HepG2 (cell line): ENCODE results near the gene ABCB6. TPM values are rescaled to one million over a fixed set of nuclear protein-coding genes. Genes with fewer than 3 reads are reported as not detected.

ENCODE experiments used
- CBFB ChIP-seq: sonication (generic); formaldehyde crosslinking; IDR thresholded peaks from 2 replicates; pipeline ENCODE4 v1.4.0; 2020; ENCODE audit warnings: missing genetic modification reagents
- CHD4 ChIP-seq: fragments of 200-600 bp; sonication (generic); IDR thresholded peaks from 2 replicates; pipeline ENCODE4 v1.7.0; 2017; ENCODE audit warnings: mild to moderate bottlenecking, low read length, borderline replicate concordance
- ERF ChIP-seq: IDR thresholded peaks from 2 replicates; pipeline ENCODE4 v1.6.1; 2018; ENCODE audit warnings: missing biosample characterization, missing genetic modification reagents
- HHEX ChIP-seq: IDR thresholded peaks from 2 replicates; pipeline ENCODE4 v1.6.1; 2016; ENCODE audit warnings: control low read depth
- KAT8 ChIP-seq: IDR thresholded peaks from 2 replicates; pipeline ENCODE4 v1.6.1; 2016; ENCODE audit warnings: missing genetic modification reagents, missing compliant biosample characterization
- KLF9 ChIP-seq: IDR thresholded peaks from 2 replicates; pipeline ENCODE4 v1.6.1; 2016; ENCODE audit warnings: low read depth
- MBD4 ChIP-seq: IDR thresholded peaks from 2 replicates; pipeline ENCODE4 v1.6.1; 2012; ENCODE audit warnings: low read length, inconsistent platforms, borderline replicate concordance
- MEIS1 ChIP-seq: sonication (generic); formaldehyde crosslinking; IDR thresholded peaks from 2 replicates; pipeline ENCODE4 v1.9.0; 2021; ENCODE audit warnings: mild to moderate bottlenecking, missing genetic modification reagents, moderate library complexity, borderline replicate concordance
- ZBTB42 ChIP-seq: sonication (generic); formaldehyde crosslinking; IDR thresholded peaks from 2 replicates; pipeline ENCODE4 v1.5.0; 2020; ENCODE audit warnings: mild to moderate bottlenecking, missing genetic modification reagents
- ZFY ChIP-seq: sonication (generic); formaldehyde crosslinking; IDR thresholded peaks from 2 replicates; pipeline ENCODE4 v1.4.0; 2020; ENCODE audit warnings: missing genetic modification reagents
- ZKSCAN1 ChIP-seq: fragments of 150-350 bp; IDR thresholded peaks from 2 replicates; pipeline ENCODE4 v1.6.1; 2014; ENCODE audit warnings: low read length
- ZMAT3 ChIP-seq: sonication (generic); formaldehyde crosslinking; conservative IDR thresholded peaks from 2 replicates; pipeline ENCODE4 v1.7.0; 2021; ENCODE audit warnings: missing genetic modification reagents
- ZNF142 ChIP-seq: sonication (generic); formaldehyde crosslinking; IDR thresholded peaks from 2 replicates; pipeline ENCODE4 v1.4.0; 2020; ENCODE audit warnings: missing genetic modification reagents
- ZNF24 ChIP-seq: fragments of 450-650 bp; IDR thresholded peaks from 2 replicates; pipeline ENCODE4 v1.6.1; 2017; ENCODE audit warnings: antibody characterized with exemption, mild to moderate bottlenecking
- ZNF274 ChIP-seq: sonication (generic); formaldehyde crosslinking; IDR thresholded peaks from 2 replicates; pipeline ENCODE4 v1.5.1; 2020; ENCODE audit warnings: mild to moderate bottlenecking, missing genetic modification reagents
- ZNF558 ChIP-seq: sonication (generic); formaldehyde crosslinking; IDR thresholded peaks from 2 replicates; pipeline ENCODE4 v1.9.0; 2022; ENCODE audit warnings: mild to moderate bottlenecking, missing genetic modification reagents, borderline replicate concordance
- ZNF790 ChIP-seq: sonication (generic); formaldehyde crosslinking; IDR thresholded peaks from 2 replicates; pipeline ENCODE4 v1.8.0; 2022; ENCODE audit warnings: missing genetic modification reagents, mild to moderate bottlenecking, borderline replicate concordance
- ZNF816 ChIP-seq: sonication (generic); formaldehyde crosslinking; IDR thresholded peaks from 2 replicates; pipeline ENCODE4 v1.8.0; 2022; ENCODE audit warnings: missing genetic modification reagents, mild to moderate bottlenecking, borderline replicate concordance
- polyA plus RNA-seq, 8 experiments: library from polyadenylated mRNA; depleted of rRNA in 3 of 8; stranded (reverse) in 7 of 8; unstranded in 1 of 8; fragments of >200 nt; fragmentation: Illumina TruSeq in 4 of 8; extraction: Trizol in 4 of 8; gene quantifications; 2 replicates each; pipeline versions ENCODE4 v1.2.1 to v1.2.3, GENCODE V29; 2011 to 2016; ENCODE audit warnings: low read depth in 4 of 8, missing spikeins in 1 of 8, mixed read lengths in 1 of 8; ENCODE audit not compliant: insufficient read depth in 1 of 8
- total RNA-seq, 5 experiments: library from RNA; depleted of rRNA; stranded (reverse); fragments of >200 nt; fragmentation: Illumina TruSeq; extraction: Trizol; gene quantifications; 2 replicates each; pipeline ENCODE4 v1.2.3, GENCODE V29; 2016; ENCODE audit warnings: low read depth in 1 of 5
- TF ChIP-seq, protein P1 (sequence below): sonication (generic); formaldehyde crosslinking; IDR thresholded peaks from 2 replicates; pipeline ENCODE4 v1.4.0; 2020; ENCODE audit warnings: missing genetic modification reagents, borderline replicate concordance
- TF ChIP-seq, protein P2 (sequence below): sonication (generic); formaldehyde crosslinking; IDR thresholded peaks from 2 replicates; pipeline ENCODE4 v1.8.0; 2023; ENCODE audit warnings: mild to moderate bottlenecking, missing genetic modification reagents
- TF ChIP-seq, protein P3 (sequence below): sonication (generic); formaldehyde crosslinking; IDR thresholded peaks from 2 replicates; pipeline ENCODE4 v1.5.0; 2020; ENCODE audit warnings: mild to moderate bottlenecking, low read depth, missing genetic modification reagents, borderline replicate concordance

Gene ABCB6
- total and polyA plus RNA-seq, 2 of the 13 experiments (the other 11 are each of a cell fraction or from before 2014, with no cell fraction given): 91.1 to 137 TPM

DNA sequence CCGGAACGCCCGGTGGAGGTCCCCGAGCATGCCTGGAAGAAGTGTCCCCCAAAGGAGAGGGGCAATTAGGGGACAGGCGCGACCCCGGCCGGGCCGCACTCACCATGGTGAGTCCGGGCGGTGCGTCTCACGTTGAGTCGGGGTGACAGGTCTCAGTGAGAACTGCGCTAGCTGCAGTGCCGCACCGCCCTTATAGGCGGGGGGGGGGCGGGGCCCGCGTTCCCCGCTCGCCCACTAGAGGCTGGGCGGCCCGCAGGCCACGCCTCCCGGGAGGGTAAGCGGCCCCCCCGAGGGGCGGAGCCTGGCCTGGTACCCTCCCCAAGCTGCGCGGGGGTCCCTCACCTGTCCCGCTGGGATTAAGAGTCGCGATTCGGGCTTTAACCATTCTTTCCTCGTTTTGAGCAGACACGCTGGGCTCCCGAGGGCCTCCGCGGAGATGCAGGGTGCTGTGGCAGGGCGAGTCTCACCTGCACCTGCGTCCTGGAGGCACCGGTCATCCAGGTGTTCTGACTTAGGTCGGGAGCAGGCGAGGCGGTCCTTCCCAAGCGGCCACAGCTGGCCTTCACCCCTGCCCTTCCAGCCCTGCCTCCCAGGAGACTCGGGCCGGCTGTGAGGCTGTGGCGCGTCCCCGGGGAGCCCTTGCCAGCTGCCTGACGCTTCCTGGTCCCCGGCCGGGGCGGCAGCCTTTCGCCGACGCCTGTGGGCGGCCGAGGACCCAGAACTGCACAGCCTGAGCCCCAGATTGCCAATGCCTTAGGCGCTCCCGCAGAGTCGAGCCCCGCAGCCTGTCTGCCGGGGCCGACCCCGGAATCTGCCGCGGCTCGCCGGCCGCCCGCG, 35.2 kb upstream of the ABCB6 start, which contains the start of gene TUBA4A (continued):
- TF ChIP-seq, protein P1, sequence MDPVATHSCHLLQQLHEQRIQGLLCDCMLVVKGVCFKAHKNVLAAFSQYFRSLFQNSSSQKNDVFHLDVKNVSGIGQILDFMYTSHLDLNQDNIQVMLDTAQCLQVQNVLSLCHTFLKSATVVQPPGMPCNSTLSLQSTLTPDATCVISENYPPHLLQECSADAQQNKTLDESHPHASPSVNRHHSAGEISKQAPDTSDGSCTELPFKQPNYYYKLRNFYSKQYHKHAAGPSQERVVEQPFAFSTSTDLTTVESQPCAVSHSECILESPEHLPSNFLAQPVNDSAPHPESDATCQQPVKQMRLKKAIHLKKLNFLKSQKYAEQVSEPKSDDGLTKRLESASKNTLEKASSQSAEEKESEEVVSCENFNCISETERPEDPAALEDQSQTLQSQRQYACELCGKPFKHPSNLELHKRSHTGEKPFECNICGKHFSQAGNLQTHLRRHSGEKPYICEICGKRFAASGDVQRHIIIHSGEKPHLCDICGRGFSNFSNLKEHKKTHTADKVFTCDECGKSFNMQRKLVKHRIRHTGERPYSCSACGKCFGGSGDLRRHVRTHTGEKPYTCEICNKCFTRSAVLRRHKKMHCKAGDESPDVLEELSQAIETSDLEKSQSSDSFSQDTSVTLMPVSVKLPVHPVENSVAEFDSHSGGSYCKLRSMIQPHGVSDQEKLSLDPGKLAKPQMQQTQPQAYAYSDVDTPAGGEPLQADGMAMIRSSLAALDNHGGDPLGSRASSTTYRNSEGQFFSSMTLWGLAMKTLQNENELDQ: no peak
- TF ChIP-seq ZFY: peak; percentile 57
- no peak for TF ChIP-seq CHD4
- 0 out of 2 replicates have a peak, but pooled peaks have one; percentile 69 for TF ChIP-seq ZMAT3
- TF ChIP-seq ERF (CRISPR knock-in tag): peak; percentile 5
- no peak for TF ChIP-seq CBFB (CRISPR knock-in tag)
- peak; percentile 29; the same call in 1 of the 2 replicates for TF ChIP-seq ZNF274 (CRISPR knock-in tag)
- TF ChIP-seq ZNF790 (CRISPR knock-in tag): 0 out of 2 replicates have a peak, but pooled peaks have one; percentile 52
- TF ChIP-seq ZKSCAN1: no peak
- TF ChIP-seq ZNF816 (CRISPR knock-in tag): no peak
- no peak for TF ChIP-seq ZNF24
- no peak for TF ChIP-seq ZNF142
- TF ChIP-seq ZBTB42: 0 out of 2 replicates have a peak, but pooled peaks have one; percentile 67
- TF ChIP-seq MBD4: no peak
- TF ChIP-seq HHEX (CRISPR knock-in tag): no peak
- TF ChIP-seq, protein P2, sequence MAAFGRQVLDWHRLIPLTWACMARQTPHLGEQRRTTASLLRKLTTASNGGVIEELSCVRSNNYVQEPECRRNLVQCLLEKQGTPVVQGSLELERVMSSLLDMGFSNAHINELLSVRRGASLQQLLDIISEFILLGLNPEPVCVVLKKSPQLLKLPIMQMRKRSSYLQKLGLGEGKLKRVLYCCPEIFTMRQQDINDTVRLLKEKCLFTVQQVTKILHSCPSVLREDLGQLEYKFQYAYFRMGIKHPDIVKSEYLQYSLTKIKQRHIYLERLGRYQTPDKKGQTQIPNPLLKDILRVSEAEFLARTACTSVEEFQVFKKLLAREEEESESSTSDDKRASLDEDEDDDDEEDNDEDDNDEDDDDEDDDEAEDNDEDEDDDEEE (CRISPR knock-in tag): no peak
- peak; percentile 19; the same call in 1 of the 2 replicates for TF ChIP-seq KAT8
- TF ChIP-seq MEIS1 (CRISPR knock-in tag): peak; percentile 45; the same call in 1 of the 2 replicates
- TF ChIP-seq ZNF558 (CRISPR knock-in tag): no peak
- TF ChIP-seq, protein P3, sequence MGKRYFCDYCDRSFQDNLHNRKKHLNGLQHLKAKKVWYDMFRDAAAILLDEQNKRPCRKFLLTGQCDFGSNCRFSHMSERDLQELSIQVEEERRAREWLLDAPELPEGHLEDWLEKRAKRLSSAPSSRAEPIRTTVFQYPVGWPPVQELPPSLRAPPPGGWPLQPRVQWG: no peak
- no peak for TF ChIP-seq KLF9 (CRISPR knock-in tag)
